Activated T-cell treated with anti-CD3 and anti-CD28 coated beads, Interleukin-2, amount 50 U/mL, for 1 hour (primary cell): ENCODE measurements around the gene SPATS2L.
"Not testable (repeated sequence)": the region's sequence is repeated elsewhere in the genome, so short reads cannot be mapped to it uniquely, and the experiment has no call there.

Experiments used
- DNase-seq: peaks from one replicate; pipeline ENCODE4 v3.0.0-alpha.2; 2020

Gene SPATS2L

DNA sequence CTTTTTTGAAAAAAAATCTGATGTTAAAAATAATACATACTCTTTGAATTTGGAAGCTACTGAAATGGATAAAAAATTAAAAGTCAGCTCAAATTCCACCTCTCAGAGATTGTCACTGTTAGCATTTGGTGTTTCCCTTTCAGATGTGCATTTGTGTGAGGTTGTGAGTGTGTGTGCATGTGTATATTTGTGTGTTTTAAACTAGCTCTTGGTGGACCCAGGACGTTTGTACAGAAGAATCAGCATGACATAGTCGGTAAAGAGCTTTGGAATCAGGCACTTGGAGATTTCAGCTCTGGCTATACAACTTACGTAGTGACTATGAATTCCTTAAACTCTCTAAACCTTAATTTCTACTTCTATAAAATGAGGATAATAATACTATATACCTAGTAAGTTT, 14.5 kb downstream of the SPATS2L start:
- no peak for DNase-seq

DNA sequence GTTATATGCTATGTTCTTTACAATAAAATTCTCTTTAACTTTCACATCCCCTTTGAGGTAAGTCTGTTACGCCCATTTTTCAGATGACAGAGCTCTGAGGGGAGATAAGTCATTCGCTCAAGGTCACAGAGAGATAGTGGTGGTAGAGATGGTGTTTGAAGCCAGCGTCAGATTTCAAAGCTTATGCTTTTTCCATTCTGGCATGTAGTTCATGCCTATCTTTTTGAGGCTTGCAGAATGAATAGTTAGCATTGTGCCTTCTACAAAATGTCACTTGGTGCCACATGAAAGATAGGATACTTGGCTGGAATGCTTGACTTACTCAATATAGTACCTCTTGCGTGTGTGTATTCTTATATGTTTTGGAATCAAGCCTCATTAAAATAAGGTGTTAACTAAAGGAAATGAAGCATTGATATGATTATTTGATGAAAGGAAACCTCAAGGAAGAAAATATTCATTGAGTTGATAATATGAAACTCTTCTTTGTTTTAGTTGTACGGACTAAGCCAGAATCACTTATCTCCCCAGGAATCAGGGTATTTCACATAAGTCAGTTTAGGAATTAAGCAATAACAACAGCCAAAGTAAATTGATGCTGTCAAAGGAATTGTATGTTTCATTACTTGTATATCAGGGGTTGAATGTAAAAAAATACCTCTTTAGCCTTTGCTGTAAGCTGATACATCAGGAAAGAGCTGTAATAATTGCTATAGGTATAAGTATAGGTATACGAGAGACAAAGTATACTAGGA, 15.5 kb downstream of the SPATS2L start:
- DNase-seq = no peak

DNA sequence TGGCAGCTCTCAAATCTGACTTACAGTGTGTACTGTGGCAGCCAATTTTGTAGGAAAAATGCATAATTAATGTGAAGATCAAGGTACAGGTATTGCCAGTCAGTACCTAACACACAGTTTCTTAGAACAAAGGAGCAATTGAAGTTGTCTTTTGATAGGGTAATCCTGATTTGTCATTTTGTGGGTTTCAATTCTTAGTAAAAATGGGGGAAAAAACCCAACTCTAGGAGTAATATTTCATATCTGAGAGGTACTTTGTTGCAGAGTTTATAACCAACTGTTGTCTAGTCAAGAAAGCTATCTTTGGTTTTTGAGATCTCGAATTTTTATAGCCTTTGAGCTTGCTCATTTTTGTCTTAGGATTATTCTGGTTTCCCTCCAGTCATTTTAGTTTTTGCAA, 16.1 kb downstream of the SPATS2L start:
- no peak for DNase-seq

DNA sequence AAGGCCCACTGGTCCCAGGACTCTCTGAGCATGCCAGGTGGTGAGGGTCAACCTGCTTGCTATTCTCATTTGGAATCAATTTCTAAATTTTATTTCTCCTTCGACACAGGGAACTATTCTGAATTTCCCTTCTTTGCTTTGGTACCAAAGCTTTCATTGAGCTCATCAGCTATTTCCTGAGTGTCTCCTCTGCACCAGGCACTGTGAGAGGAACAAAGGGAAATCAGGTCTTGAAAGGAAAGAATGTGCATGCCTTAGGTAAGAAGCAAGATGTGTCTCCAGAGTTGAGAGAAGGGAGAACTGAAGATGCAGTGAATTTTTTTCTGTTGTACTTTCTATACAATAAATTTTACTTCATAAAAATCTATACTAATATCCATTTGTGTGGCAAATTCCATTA, 17.9 kb downstream of the SPATS2L start:
- no peak for DNase-seq

DNA sequence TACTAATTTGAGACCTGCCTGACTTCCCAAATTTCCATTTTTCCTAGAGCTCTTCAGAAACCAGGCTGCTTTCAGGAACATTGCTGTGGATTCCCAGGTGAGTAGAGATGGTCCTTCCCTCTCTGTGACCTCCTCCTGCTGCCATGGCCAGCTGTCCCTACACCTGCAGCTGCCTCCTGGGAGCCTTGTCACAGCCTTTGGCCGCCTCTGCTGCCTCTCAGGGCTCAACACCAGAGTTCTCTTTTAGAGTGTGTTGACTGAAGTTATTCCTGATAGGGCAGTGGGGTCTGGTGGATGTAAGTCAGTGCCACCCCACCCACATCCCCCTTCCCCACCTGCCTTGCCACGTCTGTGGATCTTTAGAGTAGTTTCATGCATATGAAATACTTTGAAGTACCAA, 22.9 kb downstream of the SPATS2L start:
- DNase-seq = no peak

DNA sequence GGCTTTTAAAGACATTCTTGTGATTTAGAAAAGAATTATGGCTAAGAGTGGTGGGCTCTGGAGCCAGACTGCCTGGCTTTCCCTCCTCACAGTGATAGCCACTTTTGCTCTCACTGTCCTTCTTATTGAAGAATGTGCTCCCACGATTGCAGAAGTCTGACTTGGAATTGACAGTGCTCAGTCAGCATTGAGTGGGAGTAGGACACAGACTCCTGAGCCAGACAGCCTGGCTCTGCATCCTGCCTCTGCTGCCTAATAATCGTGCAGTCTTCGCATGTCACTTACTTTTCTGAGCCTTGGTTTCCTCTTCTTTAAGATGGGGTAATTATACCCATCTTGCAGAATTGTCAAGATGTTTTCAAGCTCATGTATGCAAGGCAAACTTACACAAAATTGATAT, 23.3 kb downstream of the SPATS2L start:
- no peak for DNase-seq

DNA sequence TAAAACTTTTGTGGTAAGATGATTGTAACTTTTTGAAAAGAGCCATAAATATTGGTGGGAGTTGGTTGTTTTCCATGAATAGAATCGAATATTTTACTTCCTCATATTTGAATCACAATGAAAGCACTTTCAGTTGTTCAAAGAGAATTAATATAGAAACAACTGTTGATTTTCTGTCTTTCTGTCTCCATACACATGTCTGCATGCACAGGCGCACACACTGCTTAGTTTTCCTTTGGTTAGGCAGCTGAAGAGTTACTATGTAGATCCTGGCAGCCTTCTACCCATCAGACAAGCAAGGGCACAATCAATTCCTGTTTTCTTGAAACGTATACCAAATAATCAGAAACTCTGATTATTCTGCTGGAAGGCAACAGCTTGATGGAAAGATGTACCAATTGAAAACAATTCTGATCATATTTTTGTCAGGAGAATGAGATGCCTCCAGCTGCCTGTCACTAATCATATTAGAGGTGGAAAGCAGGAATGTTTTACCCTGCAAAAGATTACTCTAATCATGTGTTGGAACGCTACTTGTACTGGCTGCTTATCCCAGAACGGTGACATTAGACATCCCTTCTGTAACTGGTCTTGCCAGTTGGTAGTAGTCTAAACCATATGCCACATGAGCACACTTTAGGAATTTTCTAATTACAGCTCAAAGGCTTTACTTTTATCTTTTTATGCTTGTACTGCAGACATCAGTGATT, 24.0 kb downstream of the SPATS2L start:
- no peak for DNase-seq

DNA sequence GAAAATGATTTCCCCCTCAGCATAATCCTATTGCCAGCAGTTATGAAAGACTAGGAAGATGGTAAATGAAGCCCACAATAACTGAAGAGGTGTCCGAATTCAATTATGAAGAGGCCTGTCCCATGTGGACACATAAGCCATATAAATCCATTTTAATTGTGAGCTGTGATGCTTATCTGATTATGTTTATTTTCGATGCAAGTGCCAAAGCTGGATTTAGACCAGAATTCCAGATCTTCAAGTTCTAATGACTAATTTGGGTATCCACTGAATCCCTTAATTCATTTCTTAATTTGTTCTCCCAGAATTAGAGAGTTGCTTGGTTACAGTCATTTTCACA, 24.5 kb downstream of the SPATS2L start:
- no peak for DNase-seq

DNA sequence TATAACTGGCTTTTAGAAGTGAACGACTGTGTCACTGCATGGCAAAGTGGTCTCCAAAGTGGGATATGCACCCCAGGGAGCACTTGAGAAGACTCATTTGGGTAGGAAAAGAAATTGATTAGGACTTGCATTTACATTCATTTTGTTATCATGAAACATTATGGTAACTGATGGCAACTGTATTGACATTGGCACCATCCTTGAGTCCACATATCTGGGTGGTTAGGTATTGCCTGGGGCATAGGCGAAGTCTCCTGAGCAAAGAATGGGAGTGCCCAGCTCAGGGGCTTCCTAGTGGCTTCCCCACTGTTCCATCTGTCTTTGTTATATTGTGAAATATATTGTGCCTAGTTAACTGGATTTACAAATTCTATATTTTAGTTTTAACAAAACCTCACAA, 29.2 kb downstream of the SPATS2L start:
- DNase-seq = no peak

DNA sequence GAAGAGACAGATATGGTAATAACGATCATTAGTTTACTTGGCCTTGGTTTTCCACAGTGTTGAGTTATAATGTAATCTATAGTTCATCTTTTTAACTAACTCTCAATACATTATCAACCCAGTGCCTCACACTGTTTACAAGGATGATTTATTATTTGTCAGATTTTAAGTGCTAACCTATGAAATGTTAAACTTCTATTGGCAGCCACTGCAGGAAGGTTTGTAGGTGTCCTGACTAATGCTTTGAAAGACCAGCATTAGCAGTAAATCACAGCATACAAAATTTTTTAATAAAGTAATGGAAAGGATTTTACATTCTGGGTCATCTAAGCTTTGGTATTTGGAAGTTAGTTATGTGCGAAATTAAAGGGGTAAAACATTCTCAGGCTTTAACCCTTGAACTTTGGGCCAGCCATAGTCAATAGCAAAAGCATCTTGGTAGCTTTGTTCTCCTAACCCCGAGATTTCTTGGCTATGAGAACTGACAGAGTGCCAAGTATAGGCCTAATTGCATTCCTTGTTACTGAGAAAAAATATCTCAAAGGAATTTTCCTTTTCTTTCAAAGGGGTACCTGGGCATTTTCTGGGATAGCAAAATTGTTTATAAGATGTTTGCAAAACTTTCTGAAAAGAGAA, 30.6 kb downstream of the SPATS2L start:
- DNase-seq = no peak

DNA sequence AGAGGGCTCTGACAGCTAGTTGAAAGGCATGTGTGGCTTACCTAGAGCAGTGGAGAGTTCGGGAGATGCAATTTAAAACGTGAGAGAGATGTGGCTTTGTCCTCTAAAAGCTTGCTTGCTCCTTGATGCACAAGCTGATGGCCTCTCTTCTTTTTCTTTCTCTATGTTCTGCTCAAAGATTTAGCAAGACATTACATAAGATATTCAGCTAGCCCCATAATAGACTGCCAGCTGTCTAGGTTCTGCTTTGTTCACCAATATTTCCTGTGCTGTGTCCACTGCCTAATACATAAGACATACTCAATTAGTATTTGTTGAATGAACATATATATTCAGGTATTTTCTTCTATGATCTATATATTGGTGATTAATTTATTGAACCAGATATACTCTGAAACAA, 31.1 kb downstream of the SPATS2L start:
- no peak for DNase-seq

DNA sequence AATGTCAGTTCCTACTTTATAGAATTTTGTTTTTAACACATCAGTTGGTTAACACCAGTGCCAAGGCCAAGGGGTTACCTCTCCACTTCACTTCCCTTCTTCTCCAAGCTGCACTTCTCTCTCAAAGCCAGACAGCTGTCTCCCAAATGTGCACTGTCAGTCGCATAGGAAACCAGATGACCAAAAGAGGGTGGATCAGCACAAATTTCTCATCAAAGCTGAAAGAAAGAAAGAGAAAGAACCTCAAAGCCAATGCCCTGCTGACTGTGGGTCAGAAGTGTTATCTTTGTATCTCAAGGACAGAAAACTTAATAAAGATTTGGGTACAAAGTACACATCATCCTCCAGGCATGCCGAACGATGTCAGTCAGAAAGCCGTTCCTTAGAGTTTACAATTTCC, 32.2 kb downstream of the SPATS2L start:
- no peak for DNase-seq

DNA sequence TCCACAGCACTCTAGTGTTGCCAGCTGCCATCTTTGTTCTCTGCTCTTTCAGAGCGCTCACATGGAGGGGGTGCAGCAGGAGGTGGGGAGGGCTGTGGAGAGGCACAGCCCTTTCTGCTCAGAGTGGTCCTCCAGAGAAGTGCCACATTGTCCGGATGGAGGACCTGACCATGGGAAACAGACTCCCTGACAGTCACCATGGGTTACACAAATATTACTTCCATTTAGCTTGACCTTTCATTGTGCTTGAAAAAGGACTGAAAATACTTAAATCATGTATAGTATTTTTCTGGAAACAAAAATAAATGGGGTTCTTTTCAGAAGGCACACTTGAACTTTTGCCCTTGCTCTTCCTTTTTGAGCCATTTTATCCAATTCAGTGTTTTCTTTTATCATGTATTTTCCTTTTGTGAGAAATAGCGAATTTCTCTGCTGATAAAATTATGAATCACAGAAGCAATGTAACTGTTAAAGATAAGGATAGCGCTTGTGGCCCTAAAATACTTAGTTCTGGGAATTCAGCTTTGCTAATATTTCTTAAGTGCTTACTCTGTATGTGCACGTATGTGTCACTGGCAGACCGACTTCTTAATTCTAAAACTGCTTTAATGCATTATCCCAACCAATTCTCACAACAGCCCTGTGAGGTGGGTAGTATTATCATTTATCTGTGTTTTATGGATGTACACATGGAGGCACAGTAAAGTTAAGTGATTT, 34.2 kb downstream of the SPATS2L start:
- DNase-seq = no peak

DNA sequence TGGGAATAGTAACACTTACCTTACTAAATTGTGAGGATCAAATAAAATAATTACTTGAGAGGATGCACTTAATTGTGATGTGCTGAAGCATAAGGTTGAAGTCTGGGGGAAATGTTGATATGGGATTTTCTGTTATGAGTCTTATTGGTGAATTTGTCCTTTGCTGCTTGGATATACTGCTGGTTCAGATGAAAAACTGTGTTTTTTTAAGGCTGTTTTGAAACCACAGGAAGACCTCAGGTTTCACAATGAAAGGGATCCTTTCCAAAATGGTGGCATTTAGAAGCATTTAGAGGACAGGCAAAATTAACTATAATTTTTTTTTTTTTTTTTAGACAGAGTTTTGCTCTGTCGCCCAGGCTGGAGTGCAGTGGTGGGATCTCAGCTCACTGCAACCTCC, 34.9 kb downstream of the SPATS2L start:
- no peak for DNase-seq

DNA sequence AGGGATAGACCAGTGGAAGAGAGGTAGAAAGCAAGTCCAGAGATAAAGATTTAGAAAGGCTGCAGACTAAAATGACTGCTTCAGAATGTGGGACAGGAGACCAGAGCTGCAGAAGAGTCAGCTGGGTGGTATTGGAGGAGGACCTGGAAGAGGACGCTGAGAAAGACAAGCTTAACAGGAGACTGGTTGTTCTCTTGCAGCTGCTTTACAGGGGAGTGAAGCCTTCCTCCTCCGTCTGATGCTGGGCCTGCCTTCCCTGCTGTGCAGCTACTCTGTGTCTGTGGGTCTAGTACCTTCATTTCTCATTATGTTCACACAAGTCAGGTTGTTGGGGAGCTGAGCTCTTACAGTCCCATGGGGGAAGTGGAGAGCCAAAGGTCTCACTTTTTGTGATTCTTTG, 35.7 kb downstream of the SPATS2L start:
- no peak for DNase-seq

DNA sequence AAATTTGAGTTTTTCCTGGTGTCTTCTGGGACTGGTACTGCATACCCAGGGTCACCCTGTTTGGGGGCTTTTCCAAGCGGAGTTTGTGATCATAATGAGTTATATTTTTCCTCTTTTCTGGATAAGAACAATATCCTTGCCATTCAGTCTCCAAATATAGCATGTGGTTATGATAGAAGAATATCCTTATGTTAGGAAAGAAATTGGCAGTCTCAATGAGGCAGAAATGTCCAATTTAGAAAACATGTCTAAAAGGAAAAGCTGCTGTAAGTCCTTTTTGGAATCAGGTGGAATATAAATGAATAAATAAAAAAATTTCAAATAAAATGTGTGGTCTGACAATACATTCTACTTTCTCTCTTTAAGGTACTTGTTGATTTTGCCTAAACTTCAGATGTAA, 36.2 kb downstream of the SPATS2L start:
- no peak for DNase-seq

DNA sequence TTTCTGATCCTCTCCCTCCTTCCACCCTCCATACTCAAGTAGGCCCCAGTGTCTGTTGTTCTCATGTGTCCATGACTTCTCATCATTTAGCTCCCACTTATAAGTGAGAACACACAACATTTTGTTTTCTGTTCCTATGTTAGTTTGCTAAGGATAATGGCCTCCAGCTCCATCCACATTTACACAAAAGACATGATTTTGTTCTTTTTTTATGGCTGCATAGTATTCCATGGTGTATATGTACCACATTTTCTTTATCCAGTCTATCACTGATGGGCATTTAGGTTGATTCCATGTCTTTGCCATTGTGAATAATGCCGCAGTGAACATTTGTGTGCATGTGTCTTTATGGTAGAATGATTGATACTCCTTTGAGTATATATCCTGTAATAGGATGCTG, 37.7 kb downstream of the SPATS2L start:
- DNase-seq = not testable (repeated sequence)

DNA sequence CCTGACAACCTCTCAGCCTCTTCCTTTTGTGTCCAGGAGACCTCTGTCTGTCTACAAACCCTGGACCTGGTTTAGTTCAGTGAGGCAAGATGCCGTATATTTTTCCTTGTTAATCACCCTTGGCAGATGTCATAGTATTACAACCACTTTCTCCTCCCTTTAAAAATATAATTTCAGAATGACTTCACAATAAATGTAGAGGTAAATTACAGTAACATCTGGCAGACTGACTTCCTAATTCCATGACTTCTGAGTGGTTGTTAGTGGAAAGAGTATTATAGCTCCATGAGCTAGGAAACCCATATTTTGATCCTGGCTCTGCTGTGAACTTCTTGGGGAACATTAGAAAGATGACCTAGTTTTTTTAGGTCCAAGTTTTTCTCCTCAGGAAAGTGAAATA, 39.5 kb downstream of the SPATS2L start:
- no peak for DNase-seq

DNA sequence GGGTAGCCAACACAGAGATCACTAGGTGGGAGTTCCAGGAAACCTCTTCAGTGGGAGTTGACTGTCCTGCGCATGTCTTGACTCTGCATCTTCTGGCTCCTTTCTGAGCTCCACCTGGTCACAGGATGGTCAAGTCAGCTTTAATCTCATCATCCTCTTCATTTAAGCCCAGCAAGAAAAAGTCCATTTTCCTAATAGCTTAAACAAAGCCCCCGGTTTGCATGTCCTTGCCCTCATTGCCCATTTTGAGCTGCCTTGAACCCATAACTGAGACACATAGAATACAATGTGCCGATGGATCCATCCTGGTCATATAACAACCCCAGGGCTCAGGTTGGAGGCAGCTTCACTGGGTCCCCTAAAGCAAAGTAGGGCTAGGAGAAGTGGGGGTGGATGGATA, 40.8 kb downstream of the SPATS2L start:
- no peak for DNase-seq

DNA sequence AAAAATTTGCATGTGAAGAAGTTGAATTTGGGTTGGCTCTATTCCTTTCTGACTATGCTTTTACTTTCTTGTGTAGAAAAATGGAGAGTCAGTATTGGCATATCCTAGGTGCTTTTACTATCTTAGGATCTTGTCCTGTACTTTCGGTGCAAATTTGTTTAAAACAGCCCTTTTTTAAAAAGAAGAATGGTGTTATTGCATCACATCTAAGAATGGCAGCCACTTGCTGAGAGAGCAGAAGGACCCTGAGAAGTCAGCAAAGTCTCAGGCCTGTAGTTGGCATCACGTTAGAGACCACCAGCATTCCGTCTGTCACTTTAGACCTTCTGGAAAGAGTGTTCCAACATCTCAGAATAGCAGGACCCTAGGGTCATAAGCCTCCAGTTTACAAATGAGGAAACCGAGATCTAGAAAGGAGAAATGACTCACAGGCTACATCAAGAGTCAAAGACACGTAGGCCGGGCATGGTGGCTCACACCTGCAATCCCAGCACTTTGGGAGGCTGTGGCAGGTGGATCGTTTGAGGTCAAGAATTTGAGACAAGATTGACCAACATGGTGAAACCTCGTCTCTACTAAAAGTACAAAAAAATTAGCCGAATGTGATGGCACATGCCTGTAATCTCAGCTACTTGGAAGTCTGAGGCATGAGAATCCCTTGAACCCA, 42.5 kb downstream of the SPATS2L start:
- no peak for DNase-seq

DNA sequence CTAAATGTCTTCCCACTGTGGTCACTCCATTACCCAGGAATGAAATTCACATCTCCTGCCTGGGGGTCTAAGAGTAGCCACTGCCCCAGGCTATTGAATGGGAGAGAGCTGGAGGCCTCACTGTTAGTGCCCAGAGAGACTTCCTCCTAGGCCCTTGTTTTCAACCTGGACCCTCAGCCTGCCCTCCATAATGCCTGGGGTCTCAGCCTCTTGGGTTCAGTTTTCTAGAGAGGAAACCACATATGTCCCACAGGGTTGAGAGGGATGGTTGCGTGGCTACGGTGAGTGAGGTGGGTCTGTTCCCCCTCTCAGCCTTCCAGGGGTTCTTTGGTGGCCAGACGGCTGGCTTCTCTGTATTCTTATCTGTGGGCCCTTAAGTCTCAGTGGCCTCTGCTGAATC, 43.4 kb downstream of the SPATS2L start:
- no peak for DNase-seq

DNA sequence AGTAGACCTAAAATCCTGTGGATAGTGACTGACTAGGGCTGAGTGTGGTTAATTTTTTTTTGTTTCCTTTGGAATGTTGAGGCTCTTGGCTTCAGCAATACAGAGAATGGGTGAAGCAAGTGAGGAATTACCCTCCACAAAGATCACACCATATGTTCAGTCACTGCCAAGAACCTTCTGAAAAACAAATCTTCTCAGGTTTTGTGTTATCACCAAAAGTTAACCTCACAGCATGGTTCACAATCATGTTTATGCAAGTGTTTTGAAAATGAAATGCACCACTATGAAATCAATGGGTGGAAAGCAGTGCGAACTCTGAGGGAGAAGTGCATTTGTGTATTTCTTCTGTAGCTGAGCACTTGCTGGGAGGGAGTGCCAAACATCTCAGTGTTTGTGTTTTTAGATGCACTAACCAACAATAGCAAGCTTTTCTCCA, 44.4 kb downstream of the SPATS2L start:
- no peak for DNase-seq

DNA sequence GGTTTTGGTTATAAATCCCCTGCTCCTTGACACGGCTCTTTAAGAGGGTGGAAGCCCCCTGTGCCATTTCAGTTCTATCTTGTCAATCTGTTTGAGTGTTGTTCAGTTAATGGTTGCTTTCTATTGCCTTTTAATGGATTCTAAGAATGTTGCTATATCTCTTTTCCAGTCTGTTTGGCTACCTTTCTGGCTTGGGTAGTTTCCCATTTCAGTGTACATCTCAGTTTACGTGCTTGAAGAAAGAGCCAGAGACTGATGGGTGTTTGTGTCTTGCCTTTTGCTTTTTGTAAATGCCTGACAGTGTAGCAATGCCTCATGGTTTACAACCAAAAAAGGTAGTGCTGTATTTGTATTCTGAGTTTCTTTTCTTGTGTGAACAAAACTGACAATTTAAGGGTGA, 45.3 kb downstream of the SPATS2L start:
- no peak for DNase-seq
